Measurements from ENCODE around the gene S100A14. TPM values are rescaled to one million over a fixed set of nuclear protein-coding genes. Genes with fewer than 3 reads are reported as not detected.
"Not testable (repeated sequence)": the region's sequence is repeated elsewhere in the genome, so short reads cannot be mapped to it uniquely, and the experiment has no call there.

Gene S100A14
- total RNA-seq, 1 experiment from 2014 or later: not detected

- not testable (repeated sequence) for DNase-seq (ENCODE audit: low read depth)
Measured at GRCh38 chr1:153588033-153588432, 28.1 kb downstream of the S100A14 start.

- no peak for DNase-seq (ENCODE audit: low read depth)
Measured at GRCh38 chr1:153587314-153587713, 28.8 kb downstream of the S100A14 start.

- no peak for DNase-seq (ENCODE audit: low read depth)
Measured at GRCh38 chr1:153586347-153586746, 29.8 kb downstream of the S100A14 start.

DNA sequence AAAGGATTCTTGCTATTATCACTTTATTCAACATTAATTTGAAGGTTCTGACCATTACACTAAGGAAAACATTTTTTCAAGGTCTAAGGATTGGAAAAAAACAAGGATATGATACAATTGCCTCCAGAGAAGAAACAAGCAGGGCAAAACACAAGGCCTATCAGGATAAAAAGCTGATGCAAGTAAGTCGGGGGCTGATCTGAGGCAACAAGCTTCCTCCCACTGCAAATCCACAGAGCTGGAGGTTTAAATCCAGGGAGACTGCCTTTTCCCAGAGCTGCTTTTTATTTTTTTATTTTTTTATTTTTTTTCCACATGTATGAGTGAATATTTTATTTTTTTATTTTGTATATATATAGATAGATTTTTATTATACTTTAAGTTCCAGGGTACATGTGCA is 31.1 kb downstream of the S100A14 start:
- DNase-seq (ENCODE audit: low read depth): no peak

- no peak for DNase-seq (ENCODE audit: low read depth)
Measured at GRCh38 chr1:153583976-153584375, 32.1 kb downstream of the S100A14 start.

- DNase-seq (ENCODE audit: low read depth): not testable (repeated sequence)
Measured at GRCh38 chr1:153583514-153583913, 32.6 kb downstream of the S100A14 start.

GRCh38 chr1:153582836-153583235 is 33.3 kb downstream of the S100A14 start:
- DNase-seq (ENCODE audit: low read depth): not testable (repeated sequence)

GRCh38 chr1:153578936-153579335 is 37.2 kb downstream of the S100A14 start:
- DNase-seq (ENCODE audit: low read depth): no peak

DNA sequence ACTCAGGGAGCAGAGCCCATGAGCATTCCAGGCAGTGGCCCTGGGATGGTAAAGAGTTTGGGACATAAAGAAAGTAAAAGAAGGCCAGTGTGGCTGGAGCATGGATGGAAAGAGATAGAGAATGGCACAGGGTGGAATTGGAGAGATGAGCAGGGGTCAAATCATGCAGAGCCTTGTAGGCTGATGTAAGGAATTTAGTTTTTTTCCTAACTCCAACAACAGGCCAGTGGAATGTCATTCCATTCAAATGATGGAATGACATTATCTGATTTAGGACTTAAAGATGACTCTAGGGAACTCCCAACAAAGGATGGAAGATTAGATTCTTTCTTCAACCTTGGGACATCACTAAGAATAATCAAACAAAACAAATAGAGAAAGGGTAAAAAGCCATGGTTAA is 37.6 kb downstream of the S100A14 start:
- no peak for DNase-seq (ENCODE audit: low read depth)

DNA sequence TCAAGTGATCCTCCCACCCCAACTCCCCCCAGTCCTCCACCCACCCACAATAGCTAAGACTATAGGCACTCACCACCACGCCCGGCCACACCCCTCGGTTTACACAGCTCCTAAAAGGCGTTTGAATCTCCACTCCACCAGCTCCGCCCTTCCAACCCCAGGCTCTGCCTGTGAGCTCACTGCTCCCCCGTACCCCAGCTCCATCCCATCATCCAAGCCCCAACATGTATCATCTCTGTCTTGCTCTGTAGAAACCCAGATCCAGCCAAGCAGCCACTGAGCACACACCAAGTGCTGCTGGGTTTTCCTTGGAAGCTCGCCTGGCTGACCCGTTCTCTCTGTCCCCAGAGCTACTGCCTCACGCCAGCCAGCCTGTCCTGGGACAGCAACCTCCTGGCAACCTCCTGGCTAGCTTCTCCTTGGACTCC is 38.5 kb downstream of the S100A14 start:
- no peak for DNase-seq (ENCODE audit: low read depth)

DNA sequence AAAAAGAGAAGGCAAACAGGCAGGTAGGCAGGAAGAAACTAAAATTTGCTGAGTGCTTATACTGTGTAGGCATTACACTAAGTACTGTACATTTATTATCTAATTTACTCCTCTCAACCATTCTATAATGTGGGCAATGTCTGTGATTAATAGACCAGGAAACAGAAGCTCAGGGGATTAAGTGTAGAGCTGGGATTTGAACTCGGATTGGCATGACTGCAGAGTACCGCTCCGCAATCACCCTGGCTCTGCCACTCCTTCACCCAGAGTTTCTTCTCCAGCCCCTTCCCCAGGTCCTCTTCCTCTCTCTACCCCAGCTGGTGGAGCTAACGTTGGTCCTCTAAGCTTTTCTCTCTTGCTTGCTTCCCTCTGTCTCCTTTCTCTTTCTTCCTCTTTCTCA is 39.0 kb downstream of the S100A14 start:
- no peak for DNase-seq (ENCODE audit: low read depth)

DNA sequence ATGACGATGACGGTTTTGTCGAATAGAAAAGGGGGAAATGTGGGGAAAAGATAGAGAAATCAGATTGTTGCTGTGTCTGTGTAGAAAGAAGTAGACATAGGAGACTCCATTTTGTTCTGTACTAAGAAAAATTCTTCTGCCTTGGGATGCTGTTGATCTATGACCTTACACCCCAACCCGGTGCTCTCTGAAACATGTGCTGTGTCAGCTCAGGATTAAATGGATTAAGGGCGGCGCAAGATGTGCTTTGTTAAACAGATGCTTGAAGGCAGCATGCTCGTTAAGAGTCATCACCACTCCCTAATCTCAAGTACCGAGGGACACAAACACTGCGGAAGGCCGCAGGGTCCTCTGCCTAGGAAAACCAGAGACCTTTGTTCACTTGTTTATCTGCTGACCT is 40.6 kb downstream of the S100A14 start:
- DNase-seq (ENCODE audit: low read depth): not testable (repeated sequence)

GRCh38 chr1:153575081-153575491 is 41.0 kb downstream of the S100A14 start:
- not testable (repeated sequence) for DNase-seq (ENCODE audit: low read depth)

DNA sequence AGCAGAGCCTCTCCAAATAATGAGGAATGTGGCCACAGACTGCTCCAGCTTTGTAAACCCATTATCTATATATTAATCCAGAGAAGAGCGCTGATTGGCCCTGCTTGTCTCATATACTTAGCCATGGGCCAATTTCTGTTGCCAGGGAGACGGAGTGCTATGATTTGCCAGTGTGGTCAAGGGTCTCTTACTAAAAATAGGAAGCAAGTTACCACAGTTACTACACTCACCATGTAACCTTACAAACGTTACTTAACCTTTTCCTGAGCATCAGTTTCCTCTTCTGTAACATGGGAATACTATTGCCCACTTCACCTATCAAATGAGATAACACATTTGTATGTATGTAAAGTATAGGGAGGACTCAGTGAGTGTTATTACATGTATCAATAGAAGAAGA is 42.8 kb downstream of the S100A14 start:
- peak; percentile 31 for DNase-seq (ENCODE audit: low read depth)

- peak; percentile 92 for DNase-seq (ENCODE audit: low read depth)
Measured at GRCh38 chr1:153572569-153573015, 43.5 kb downstream of the S100A14 start.

GRCh38 chr1:153571706-153572105 is 44.4 kb downstream of the S100A14 start:
- DNase-seq (ENCODE audit: low read depth): no peak

GRCh38 chr1:153570874-153571273 is 45.3 kb downstream of the S100A14 start:
- no peak for DNase-seq (ENCODE audit: low read depth)

DNA sequence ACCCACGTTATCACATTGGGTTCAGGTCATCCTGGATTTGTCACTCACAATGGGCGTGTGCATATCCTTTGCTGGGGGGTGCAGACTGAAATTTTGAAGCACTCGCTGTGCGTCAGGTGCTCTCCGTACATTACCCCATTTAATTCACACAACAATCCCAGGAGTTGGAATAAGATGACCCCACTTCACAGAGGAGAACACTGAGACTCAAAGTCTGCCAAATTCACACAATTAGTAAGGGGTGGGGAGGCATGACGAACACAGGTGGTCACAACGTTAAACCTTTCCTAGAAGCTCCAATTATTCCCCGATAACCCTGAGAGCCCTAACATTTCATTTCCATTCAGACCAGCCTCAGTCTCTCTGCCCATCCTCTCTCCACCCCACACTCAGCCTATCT is 46.7 kb downstream of the S100A14 start:
- DNase-seq (ENCODE audit: low read depth): no peak

DNA sequence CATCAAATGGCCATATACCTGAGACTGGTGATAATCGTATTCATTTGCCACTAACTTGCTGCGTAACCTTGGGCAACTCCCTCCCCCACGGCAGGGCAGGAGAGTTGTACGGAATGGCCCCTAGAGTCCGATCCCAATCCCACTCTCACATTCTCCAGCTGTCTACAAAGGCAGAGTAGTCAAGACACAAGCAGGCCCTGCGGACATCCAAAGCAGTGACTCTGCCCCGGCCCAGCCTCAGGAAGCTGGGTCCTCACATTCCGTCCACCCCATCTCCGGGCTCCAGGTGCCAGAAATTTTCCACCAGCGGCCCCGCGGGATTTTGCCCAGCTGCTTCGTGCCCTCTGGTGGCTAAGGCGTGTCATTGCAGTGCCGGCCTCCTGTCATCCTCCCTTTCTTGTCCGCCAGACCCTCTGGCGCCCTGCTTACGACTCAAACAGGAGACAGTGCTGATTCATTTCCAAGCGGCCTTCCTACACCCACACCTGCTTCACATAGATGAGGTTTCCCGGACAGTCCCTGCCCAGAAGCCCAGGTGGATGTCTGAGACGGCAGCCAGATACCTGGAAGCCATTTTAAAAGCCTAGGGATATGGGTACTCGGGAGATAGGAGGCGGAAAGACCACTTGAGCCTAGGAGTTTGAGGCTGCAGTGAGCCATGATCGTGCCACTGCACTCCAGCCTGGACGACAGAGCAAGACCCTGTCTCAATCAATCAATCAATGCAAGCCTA is 47.6 kb downstream of the S100A14 start:
- DNase-seq (ENCODE audit: low read depth): peak; percentile 93

- DNase-seq (ENCODE audit: low read depth): peak; percentile 80
Measured at GRCh38 chr1:153567621-153568366, 48.3 kb downstream of the S100A14 start.

GRCh38 chr1:153566414-153567371 is 49.4 kb downstream of the S100A14 start:
- DNase-seq (ENCODE audit: low read depth): peak; percentile 99

Data from LHCN-M2 (cell line).